GM19438 (cell line): ENCODE measurements around the gene DOCK10.
"Not testable (repeated sequence)": the region's sequence is repeated elsewhere in the genome, so short reads cannot be mapped to it uniquely, and the experiment has no call there.

ENCODE experiments used
- ATAC-seq: cut with Tn5 transposase; IDR thresholded peaks from one replicate; pipeline ENCODE4 v1.9.1; 2021; ENCODE audit warnings: low read depth; ENCODE audit not compliant: unreplicated experiment

DOCK10 gene

DNA sequence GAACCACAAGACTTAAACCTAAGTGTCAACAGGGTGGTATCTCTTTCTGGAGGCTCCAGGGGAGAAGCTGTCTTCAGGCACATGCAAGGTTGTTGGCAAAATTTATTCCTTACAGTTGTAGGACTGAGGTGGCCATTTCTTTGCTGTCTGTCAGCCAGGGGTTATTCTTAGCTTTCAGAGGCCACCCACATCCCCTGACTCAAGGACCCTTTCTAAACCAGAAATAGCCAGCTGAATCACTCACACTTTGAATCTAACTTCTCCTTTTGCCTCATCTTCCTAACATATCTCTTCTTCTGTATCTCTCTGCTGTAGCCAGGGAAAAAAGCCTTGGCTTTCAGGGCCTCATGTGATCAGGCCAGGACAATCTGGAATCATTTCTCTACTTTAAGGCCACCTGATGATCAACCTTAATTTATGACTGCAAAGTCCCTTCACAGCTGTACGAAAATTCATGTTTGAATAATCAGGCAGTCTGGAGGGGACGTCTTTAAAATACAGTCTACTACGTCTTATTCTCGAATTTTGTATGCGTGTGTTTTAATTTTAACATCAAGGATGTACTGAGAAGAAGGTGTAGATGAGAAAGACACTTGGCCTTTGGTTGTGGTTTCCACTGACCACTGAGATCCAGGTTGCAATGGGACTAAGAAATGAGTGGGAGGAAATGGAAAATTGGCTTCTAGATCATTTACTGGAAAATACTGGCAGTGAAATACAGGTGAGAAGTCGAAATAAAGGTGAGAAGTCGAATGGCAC lies 90.4 kb downstream of the DOCK10 start:
- no peak for ATAC-seq

DNA sequence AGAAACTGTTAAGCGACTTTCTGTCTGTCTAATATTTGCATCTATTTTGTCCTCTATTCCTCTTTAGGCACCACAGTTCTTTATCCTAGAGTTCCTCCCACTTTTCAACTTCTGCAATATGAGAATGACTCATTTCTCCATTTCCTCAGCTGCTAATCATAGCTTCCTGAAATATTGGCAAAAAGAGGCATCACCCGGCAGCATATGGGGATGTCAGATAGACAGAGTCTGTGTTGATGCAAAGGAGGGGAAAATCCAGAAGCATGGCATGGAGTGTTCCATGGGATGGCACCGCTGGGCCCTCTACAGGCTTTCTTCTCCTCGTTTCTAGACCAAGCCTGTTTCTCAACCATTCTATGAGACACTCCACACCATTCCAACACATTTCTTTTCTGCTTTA lies 93.4 kb downstream of the DOCK10 start:
- no peak for ATAC-seq

GRCh38 chr2:224948005-224948404 lies 94.3 kb downstream of the DOCK10 start:
- no peak for ATAC-seq

DNA sequence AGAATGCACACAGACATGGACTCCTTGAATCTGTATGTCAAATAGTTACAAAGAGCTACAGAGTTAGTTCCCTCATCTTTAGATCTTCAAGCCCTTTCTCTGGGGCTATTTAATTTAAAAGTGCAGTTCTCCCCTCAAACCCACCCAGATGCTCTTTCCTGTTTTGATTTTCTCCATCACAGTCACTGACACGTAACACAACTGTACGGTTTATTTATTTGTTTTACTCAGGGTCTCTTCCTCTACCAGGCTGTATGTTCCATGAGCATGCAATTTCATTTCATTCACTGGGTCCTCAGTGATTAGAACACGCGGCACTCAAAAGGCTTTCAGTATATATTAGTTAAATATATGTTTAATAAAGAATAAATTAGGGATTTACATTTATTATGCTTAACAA lies 94.7 kb downstream of the DOCK10 start:
- no peak for ATAC-seq

- ATAC-seq = peak; percentile 61
These were observed 95.4 kb downstream of the DOCK10 start for GRCh38 chr2:224946895-224947294.

GRCh38 chr2:224944707-224945547 lies 97.3 kb downstream of the DOCK10 start:
- ATAC-seq = no peak

DNA sequence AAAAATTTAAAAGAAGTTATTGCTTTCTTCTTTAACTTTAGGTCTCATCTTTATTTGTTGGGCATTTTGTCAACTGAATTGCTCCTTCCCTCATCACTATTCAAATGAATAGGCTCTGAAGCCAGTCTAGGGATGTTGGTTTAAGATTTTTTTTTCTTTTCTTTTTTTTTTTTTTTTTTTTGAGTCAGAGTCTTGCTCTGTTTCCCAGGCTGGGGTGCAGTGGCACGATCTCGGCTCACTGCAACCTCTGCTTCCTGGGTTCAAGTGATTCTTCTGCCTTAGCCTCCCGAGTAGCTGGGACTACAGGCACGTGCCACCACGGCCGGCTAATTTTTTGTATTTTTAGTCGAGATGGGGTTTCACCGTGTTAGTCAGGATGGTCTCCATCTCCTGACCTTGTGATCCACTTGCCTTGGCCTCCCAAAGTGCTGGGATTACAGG lies 98.6 kb downstream of the DOCK10 start:
- not testable (repeated sequence) for ATAC-seq

GRCh38 chr2:224941960-224942359 lies 100.3 kb downstream of the DOCK10 start:
- no peak for ATAC-seq

DNA sequence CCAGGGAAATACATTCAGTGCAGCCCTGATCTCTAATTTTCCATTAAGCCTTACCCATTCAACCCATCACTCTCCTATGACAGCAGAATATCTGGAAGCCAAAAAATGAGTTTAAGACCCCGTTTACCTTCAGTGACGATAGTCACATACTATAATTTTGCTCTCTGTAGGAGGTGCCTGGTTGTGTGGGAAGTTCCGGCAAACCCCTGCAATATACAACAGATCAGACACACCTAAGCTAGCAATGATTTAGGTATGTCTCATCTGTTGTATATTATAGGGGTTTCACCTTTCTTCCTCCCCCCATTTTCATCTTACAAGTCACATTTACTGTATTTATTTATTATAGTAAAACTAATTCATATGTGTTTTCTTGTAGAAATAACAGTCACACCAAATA lies 101.7 kb downstream of the DOCK10 start:
- ATAC-seq = no peak

- ATAC-seq = peak; percentile 44
These were observed 103.6 kb downstream of the DOCK10 start for GRCh38 chr2:224938651-224939182.

DNA sequence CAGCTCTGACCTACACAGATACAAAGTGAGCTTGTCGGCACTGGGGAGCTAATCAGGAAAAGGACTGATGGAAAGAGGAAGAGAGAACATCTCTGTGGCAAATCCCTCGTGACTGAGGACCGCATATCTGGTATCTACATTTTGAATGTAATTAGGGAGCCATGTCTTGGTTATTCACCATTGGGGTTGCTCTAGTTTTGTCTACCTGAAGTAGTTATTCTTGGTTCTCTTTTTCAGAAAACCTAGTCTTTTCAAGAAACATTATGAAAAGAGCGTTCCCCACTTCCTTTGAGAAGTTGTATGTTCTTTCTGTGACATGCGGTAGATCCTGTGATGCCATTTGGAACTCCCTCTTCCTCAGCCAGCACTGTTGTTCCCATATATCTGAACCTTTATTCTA lies 104.4 kb downstream of the DOCK10 start:
- peak; percentile 81 for ATAC-seq

- no peak for ATAC-seq
These were observed 107.6 kb downstream of the DOCK10 start for GRCh38 chr2:224934526-224935188.

GRCh38 chr2:224933431-224933830 lies 108.8 kb downstream of the DOCK10 start:
- ATAC-seq = no peak

- no peak for ATAC-seq
These were observed 109.7 kb downstream of the DOCK10 start for GRCh38 chr2:224932522-224932921.

DNA sequence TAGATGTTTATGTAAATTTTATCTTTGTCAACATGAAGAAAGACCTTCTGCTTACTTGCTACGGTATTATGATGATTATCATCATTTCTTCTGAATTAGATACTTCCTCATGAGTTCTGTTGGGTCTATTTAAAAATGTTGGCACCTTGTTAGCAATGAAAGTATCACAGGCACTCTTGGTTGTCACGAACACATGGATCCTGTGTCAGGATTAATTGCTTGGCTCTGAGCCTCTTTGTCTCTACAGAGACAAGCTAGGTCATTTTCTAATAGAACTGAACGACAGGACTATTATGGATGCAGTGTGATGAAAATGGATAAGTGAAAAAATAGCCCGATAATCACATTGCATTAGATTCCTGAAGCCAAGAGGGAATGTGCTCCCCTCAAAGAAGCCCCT lies 110.3 kb downstream of the DOCK10 start:
- no peak for ATAC-seq

GRCh38 chr2:224930990-224931389 lies 111.3 kb downstream of the DOCK10 start:
- no peak for ATAC-seq

DNA sequence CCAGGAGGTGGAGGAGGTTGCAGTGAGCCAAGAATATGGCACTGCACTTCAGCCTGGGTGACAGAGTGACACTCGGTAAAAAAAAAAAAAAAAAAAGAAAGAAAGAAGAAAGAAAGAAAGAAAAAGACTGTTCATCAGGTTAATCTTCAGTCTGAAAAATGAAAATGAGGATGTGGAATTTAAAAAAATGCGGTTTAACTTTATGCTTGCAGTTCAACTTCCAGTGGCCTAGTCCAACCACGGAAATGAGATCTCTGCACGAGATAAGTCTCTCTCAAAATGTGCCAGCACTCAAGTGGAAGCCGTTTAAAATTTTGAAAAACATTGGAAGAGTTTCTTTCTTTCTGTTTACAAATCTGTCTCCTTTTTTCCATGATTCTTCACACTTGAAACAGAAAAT lies 112.1 kb downstream of the DOCK10 start:
- ATAC-seq = no peak

GRCh38 chr2:224929512-224929911 lies 112.8 kb downstream of the DOCK10 start:
- no peak for ATAC-seq

GRCh38 chr2:224927646-224928173 lies 114.6 kb downstream of the DOCK10 start:
- ATAC-seq = no peak

GRCh38 chr2:224927011-224927410 lies 115.3 kb downstream of the DOCK10 start:
- no peak for ATAC-seq

GRCh38 chr2:224925810-224926100 lies 116.5 kb downstream of the DOCK10 start:
- no peak for ATAC-seq
